KMS-11 (cell line): ENCODE measurements around the gene DOCK10.
A peak's percentile ranks its signal among the peaks of the same experiment; 100 is the strongest.

Experiments used
- H2AFZ ChIP-seq: fragments of 200-600 bp; sonication (generic); 2 replicates; pipeline ENCODE4 v1.6.1; 2016; ENCODE audit warnings: antibody characterized with exemption, mixed run types, low read depth
- H3K27ac ChIP-seq: fragments of 200-600 bp; sonication (generic); 2 replicates; pipeline ENCODE4 v1.6.1; 2016; ENCODE audit warnings: mild to moderate bottlenecking, mixed run types
- H3K27me3 ChIP-seq: fragments of 200-600 bp; sonication (generic); 2 replicates; pipeline ENCODE4 v1.6.1; 2017; ENCODE audit warnings: mild to moderate bottlenecking, low read depth, mixed run types, moderate library complexity; ENCODE audit not compliant: insufficient read depth
- H3K36me3 ChIP-seq: fragments of 200-600 bp; sonication (generic); 2 replicates; pipeline ENCODE4 v1.6.1; 2017; ENCODE audit warnings: mild to moderate bottlenecking, mixed run types; ENCODE audit not compliant: insufficient read depth
- H3K4me1 ChIP-seq: fragments of 200-600 bp; sonication (generic); 2 replicates; pipeline ENCODE4 v1.6.1; 2016; ENCODE audit warnings: mild to moderate bottlenecking, low read depth, mixed run types; ENCODE audit not compliant: poor library complexity, severe bottlenecking
- H3K4me2 ChIP-seq: fragments of 200-600 bp; sonication (generic); 2 replicates; pipeline ENCODE4 v1.7.0; 2016; ENCODE audit warnings: mild to moderate bottlenecking, mixed run types
- H3K4me3 ChIP-seq: fragments of 200-600 bp; sonication (generic); IDR thresholded peaks from 2 replicates; pipeline ENCODE4 v1.6.1; 2017; ENCODE audit warnings: low read depth, low read length, mixed read lengths; ENCODE audit not compliant: insufficient read depth
- H3K79me2 ChIP-seq: fragments of 200-600 bp; sonication (generic); 2 replicates; pipeline ENCODE4 v1.6.1; 2016; ENCODE audit warnings: low read depth, mixed run types; ENCODE audit not compliant: insufficient read depth
- H3K9ac ChIP-seq: fragments of 200-600 bp; sonication (generic); 2 replicates; pipeline ENCODE4 v1.6.1; 2016; ENCODE audit warnings: mild to moderate bottlenecking, mixed run types
- H4K20me1 ChIP-seq: fragments of 200-600 bp; sonication (generic); 2 replicates; pipeline ENCODE4 v1.6.1; 2016; ENCODE audit warnings: mild to moderate bottlenecking, mixed run types; ENCODE audit not compliant: insufficient read depth
- TF ChIP-seq, protein P1 (sequence below): fragments of 200-600 bp; sonication (generic); conservative IDR thresholded peaks from 2 replicates; pipeline ENCODE4 v1.6.1; 2017; ENCODE audit warnings: low read depth, mild to moderate bottlenecking, antibody characterized with exemption, low read length, moderate library complexity, mixed read lengths

DOCK10 gene

DNA sequence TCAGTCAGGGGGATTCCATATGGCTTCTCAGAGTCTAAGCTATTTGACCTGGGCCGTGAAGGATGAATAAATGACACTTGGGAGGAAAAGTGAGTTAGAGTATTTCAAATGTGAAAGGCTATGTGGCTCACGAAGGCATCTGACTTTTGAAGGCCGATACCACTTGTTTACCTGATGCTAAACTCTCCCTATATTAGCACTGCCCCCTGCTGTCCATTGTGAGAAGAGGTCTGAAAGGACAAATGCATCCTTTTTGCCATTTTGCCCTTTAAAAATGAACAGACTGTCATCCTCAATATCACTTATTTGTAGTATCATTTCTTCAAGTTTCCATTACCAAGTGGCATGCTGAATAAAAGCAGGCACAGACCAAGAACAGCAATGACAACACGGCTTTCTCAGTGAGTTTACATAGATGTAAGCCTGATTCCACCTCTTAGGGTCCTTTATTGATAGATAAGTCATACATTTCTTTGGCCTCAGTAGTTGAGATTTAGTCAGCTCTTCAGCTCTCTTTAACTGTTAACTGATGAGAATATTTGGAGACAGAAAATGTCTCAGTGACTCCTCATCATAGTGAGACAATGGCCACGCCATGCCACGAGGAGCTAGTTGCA, 40.1 kb downstream of the DOCK10 start:
- H3K4me2 ChIP-seq, result no peak overlapping the region
- no peak overlapping the region for H3K9ac ChIP-seq
- no peaks in the 10 kb centered on the region for H3K27me3 ChIP-seq
- H3K79me2 ChIP-seq, result no peaks in the 10 kb centered on the region
- H3K4me3 ChIP-seq, result no peak overlapping the region
- TF ChIP-seq, protein P1, sequence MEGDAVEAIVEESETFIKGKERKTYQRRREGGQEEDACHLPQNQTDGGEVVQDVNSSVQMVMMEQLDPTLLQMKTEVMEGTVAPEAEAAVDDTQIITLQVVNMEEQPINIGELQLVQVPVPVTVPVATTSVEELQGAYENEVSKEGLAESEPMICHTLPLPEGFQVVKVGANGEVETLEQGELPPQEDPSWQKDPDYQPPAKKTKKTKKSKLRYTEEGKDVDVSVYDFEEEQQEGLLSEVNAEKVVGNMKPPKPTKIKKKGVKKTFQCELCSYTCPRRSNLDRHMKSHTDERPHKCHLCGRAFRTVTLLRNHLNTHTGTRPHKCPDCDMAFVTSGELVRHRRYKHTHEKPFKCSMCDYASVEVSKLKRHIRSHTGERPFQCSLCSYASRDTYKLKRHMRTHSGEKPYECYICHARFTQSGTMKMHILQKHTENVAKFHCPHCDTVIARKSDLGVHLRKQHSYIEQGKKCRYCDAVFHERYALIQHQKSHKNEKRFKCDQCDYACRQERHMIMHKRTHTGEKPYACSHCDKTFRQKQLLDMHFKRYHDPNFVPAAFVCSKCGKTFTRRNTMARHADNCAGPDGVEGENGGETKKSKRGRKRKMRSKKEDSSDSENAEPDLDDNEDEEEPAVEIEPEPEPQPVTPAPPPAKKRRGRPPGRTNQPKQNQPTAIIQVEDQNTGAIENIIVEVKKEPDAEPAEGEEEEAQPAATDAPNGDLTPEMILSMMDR, result peak; percentile 65
- no peaks in the 10 kb centered on the region for H4K20me1 ChIP-seq
- no peak overlapping the region for H2AFZ ChIP-seq
- H3K4me1 ChIP-seq, result no peaks in the 10 kb centered on the region
- H3K36me3 ChIP-seq, result no peaks in the 10 kb centered on the region
- no peak overlapping the region for H3K27ac ChIP-seq

DNA sequence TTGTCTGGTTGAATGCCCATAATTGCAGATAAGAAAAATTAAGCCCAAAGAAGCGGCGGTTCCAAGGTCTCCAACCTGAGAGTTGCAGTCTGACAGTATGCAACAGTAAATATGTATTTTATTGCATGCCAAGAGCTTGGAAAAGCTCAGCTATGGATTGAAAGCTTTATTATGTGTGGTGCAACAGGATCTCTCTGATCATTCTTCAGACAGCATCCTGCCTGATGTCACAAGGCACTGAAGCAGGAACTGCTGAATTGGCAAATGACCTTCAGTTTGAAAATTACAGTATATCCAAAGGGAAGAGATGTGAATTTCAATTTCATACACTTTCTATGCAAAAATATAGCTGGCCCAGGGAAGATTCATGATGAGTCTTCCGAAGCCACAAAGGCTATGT, 42.5 kb downstream of the DOCK10 start:
- Histone ChIP-seq H3K4me2 (no peak overlapping the region), H3K4me1 (no peaks in the 10 kb centered on the region), H3K36me3 (no peaks in the 10 kb centered on the region), H4K20me1 (no peaks in the 10 kb centered on the region), H3K9ac (no peak overlapping the region), H3K79me2 (no peaks in the 10 kb centered on the region), H3K27ac (no peak overlapping the region), H3K4me3 (no peak overlapping the region), H3K27me3 (no peaks in the 10 kb centered on the region), H2AFZ (no peak overlapping the region)
- TF ChIP-seq, protein P1, result no peak

DNA sequence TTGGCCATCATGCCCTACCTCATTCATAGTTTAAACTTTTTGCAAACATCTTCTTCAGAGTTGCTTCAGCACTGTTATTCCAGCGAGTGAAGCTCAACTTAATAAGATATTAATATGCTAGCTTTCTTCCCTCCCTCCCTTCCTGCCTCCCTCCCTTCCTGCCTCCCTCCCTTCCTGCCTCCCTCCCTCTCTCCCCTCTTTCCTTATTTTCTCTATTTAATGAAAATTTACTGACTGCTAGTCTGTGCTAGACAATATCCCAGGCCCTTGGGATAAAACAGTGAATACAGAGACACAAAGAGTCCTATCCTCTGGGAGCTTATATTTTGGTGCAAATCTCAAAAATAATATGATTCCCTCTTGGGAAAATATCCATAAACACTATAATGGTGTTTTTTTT, 42.9 kb downstream of the DOCK10 start:
- Histone ChIP-seq H3K4me3 (no peak overlapping the region), H3K4me2 (no peak overlapping the region), H4K20me1 (no peaks in the 10 kb centered on the region)

DNA sequence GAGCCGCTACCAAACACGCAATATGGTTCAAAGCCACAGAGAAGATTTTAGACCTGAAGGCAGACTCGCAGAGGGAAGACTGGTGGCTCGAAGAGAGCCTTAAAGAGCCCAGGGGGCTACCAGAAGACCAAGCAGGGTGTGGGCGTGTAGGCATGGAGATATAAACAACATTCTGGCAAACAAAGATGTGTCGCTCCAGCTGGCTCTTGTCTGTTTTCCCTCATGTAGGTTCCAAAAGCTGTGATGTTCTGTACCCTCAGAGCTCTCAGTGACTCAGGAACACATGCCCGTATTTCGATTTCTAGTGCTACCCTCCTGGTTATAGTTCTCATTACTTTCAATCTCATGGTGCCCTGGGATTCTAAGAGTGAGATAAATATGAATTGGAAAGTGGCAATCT, 44.5 kb downstream of the DOCK10 start:
- no peaks in the 10 kb centered on the region for H3K79me2 ChIP-seq
- no peak overlapping the region for H3K9ac ChIP-seq
- H3K36me3 ChIP-seq, result no peaks in the 10 kb centered on the region
- H3K27me3 ChIP-seq, result no peaks in the 10 kb centered on the region
- TF ChIP-seq, protein P1, result no peak
- H3K27ac ChIP-seq, result no peak overlapping the region
- H4K20me1 ChIP-seq, result no peaks in the 10 kb centered on the region
- no peak overlapping the region for H3K4me3 ChIP-seq
- no peak overlapping the region for H3K4me2 ChIP-seq
- no peak overlapping the region for H2AFZ ChIP-seq
- no peaks in the 10 kb centered on the region for H3K4me1 ChIP-seq

More for the DNA sequence above, 42.9 kb downstream of the DOCK10 start:
- no peak overlapping the region for H2AFZ ChIP-seq
- no peaks in the 10 kb centered on the region for H3K4me1 ChIP-seq
- no peak overlapping the region for H3K9ac ChIP-seq
- H3K27ac ChIP-seq, result no peak overlapping the region
- TF ChIP-seq, protein P1, result no peak
- no peaks in the 10 kb centered on the region for H3K36me3 ChIP-seq
- no peaks in the 10 kb centered on the region for H3K27me3 ChIP-seq
- H3K79me2 ChIP-seq, result no peaks in the 10 kb centered on the region
